Heart right ventricle (tissue), 16 donors: Measurements from ENCODE around the gene MYLK4. TPM values are rescaled to one million over a fixed set of nuclear protein-coding genes. Genes with fewer than 3 reads are reported as not detected.
A peak's percentile ranks its signal among the peaks of the same experiment; 100 is the strongest.

Experiments
- ATAC-seq, 8 donors: fragments of 200-7000 bp; cut with Tn5 transposase; one replicate each; pipeline ENCODE4 v1.9.1; 2020; ENCODE audit warnings: mild to moderate bottlenecking in 8 of 8, moderate library complexity in 8 of 8, moderate number of reproducible peaks in 1 of 8
- DNase-seq, 2 donors: peaks; one replicate each; pipeline ENCODE4 v3.0.0-alpha.2; 2020
- H3K27ac ChIP-seq, 10 donors: fragments of 200-600 bp; sonication (generic) in 2 of 10; one replicate each; pipeline versions ENCODE4 v1.5.0 to v1.8.0; 2020 to 2022; ENCODE audit warnings: mild to moderate bottlenecking in 3 of 10
- H3K27me3 ChIP-seq, 7 donors: fragments of 200-600 bp; one replicate each; pipeline ENCODE4 v1.8.0; 2021 to 2022; ENCODE audit warnings: mild to moderate bottlenecking in 2 of 7
- H3K36me3 ChIP-seq, 9 donors: fragments of 200-600 bp; sonication (generic) in 1 of 9; one replicate each; pipeline versions ENCODE4 v1.5.0 to v1.8.0; 2020 to 2022; ENCODE audit warnings: mild to moderate bottlenecking in 2 of 9
- H3K4me1 ChIP-seq, 9 donors: fragments of 200-600 bp; sonication (generic) in 1 of 9; one replicate each; pipeline versions ENCODE4 v1.5.0 to v1.8.0; 2020 to 2022; ENCODE audit warnings: mild to moderate bottlenecking in 4 of 9
- H3K4me3 ChIP-seq, 10 donors: fragments of 200-600 bp; sonication (generic) in 2 of 10; one replicate each; pipeline versions ENCODE4 v1.5.0 to v1.8.0; 2020 to 2022; ENCODE audit warnings: mild to moderate bottlenecking in 7 of 10, moderate library complexity in 2 of 10
- H3K9me3 ChIP-seq, 11 donors: fragments of 200-600 bp in 10 of 11; sonication (generic) in 2 of 11; one replicate each; pipeline versions ENCODE4 v1.5.0 to v1.8.0; 2013 to 2022; ENCODE audit warnings: mild to moderate bottlenecking in 2 of 11, control low read depth in 1 of 11, moderate library complexity in 1 of 11
- CTCF ChIP-seq, 9 donors: fragments of 200-600 bp; sonication (generic) in 2 of 9; IDR thresholded peaks; one replicate each; pipeline versions ENCODE4 v1.5.0 to v1.8.0; 2021 to 2022; ENCODE audit warnings: antibody characterized with exemption in 9 of 9, mild to moderate bottlenecking in 5 of 9, moderate library complexity in 1 of 9
- WGBS, 2 donors: extraction: QIAGEN DNeasy Blood & Tissue Kit; methylation state at CpG; one replicate each; pipeline ENCODE4 v1.1.7; 2013; ENCODE audit warnings: inconsistent platforms in 1 of 2; 5-methylcytosine and 5-hydroxymethylcytosine counted together
- intact Hi-C, 10 donors: fragments of 100-400 bp; cut with DNase I; formaldehyde crosslinking; loops; one replicate each; pipeline versions ENCODE4 v1.11.1 to v1.14.2; 2022
- polyA plus RNA-seq, 2 donors: library from polyadenylated mRNA; stranded (reverse); fragments of 200-250 nt; gene quantifications; one replicate each; pipeline ENCODE4 v1.2.3, GENCODE V29; 2013
- total RNA-seq, 10 donors: library from RNA; stranded (reverse); fragmentation: NEBNext Ultra II Directional in 3 of 10; extraction: Animal tissue kit (Norgen Biotek cat#: 25700) in 3 of 10; gene quantifications; one replicate each; pipeline versions ENCODE4 v1.2.1 to v1.2.4, GENCODE V29; 2021 to 2023
- donor health status: Arrhythmogenic right ventricular cardiomyopathy.
- donor health status: ischemic (EF 13 %, LVEDD 7.1; RV severe dilation, severe dysfunction).
- donor health status: healthy with polysubstance abuse.
- donor health status: DM: no; HTN: yes; CAD: no.
- donor health status: DM: no; HTN: no; CAD: no.
- donor health status: ischemic (EF 25% LVEDD 6.9; RV normal size, moderate dysfunction).
- donor health status: ischemic (EF 25% LVEDD 5.7; RV mildly dilated, moderate dysfunction).
- donor health status: healthy.
- donor health status: DM: yes; HTN: yes; CAD: no.
- donor health status: Ischemic cardiomyopathy.
- donor health status: ischemic (EF 35%, LVEDD 5.7; RV mildly dilated, moderate dysfunction).
- donor health status: nonischemic (EF 11% LVEDD 7.7; RV severe dilation, severe dysfunction).
- donor health status: DM: yes; HTN: yes; CAD: no.
- donor health status: PGD.
- donor health status: ischemic (EF 29% LVEDD 5.4; RV normal size, mild dysfunction).
- donor health status: nonischemic (EF 23%, LVEDD 6.1; RV moderate dilation, normal function).

The MYLK4 gene
- total and polyA plus RNA-seq, 12 donors: 0.13 to 2.5 (median 0.92) TPM

GRCh38 chr6:2772840-2773239 lies 22.1 kb upstream of the MYLK4 start:
- H3K27ac ChIP-seq: peak overlapping the region in 1 of 10 donors; percentile 12
- H3K9me3 ChIP-seq: no peaks in the 10 kb centered on the region
- no peaks in the 10 kb centered on the region for H3K27me3 ChIP-seq
- ATAC-seq (peak in 4 of 8 donors; percentile 12 to 54 (median 24)), DNase-seq (no peak)
- no peak overlapping the region for H3K4me3 ChIP-seq
- no peak for TF ChIP-seq CTCF (IDR thresholded peaks at IDR 0.05)
- WGBS, 2 donors: 44 to 68% methylated on average over 3 of the region's 3 CpGs
- intact Hi-C loops: no loop called here
- H3K4me1 ChIP-seq: peaks cover 0 to 94% (median 66%) of the 10 kb centered on the region in 9 donors
- H3K36me3 ChIP-seq: peaks cover 0 to 67% (median 8%) of the 10 kb centered on the region in 9 donors

GRCh38 chr6:2771079-2771478 lies 20.4 kb upstream of the MYLK4 start:
- no peak for DNase-seq
- ATAC-seq: peak in 1 of 8 donors; percentile 27
- peaks cover 0 to 60% (median 8%) of the 10 kb centered on the region in 9 donors for H3K36me3 ChIP-seq
- WGBS, 2 donors: 66 to 75% methylated on average over 4 of the region's 4 CpGs
- no peak overlapping the region for H3K4me3 ChIP-seq
- peaks cover 2 to 90% (median 75%) of the 10 kb centered on the region in 9 donors for H3K4me1 ChIP-seq
- intact Hi-C loops: no loop called here
- H3K9me3 ChIP-seq: no peaks in the 10 kb centered on the region
- peak overlapping the region in 3 of 10 donors; percentile 18 to 97 (median 91) for H3K27ac ChIP-seq
- TF ChIP-seq CTCF (IDR thresholded peaks at IDR 0.05): no peak
- no peaks in the 10 kb centered on the region for H3K27me3 ChIP-seq

GRCh38 chr6:2770171-2770570 lies 19.4 kb upstream of the MYLK4 start:
- DNase-seq (peak; percentile 79 to 80), ATAC-seq (peak in 6 of 8 donors; percentile 14 to 64 (median 44))
- TF ChIP-seq CTCF (IDR thresholded peaks at IDR 0.05): no peak
- no peaks in the 10 kb centered on the region for H3K27me3 ChIP-seq
- intact Hi-C loops: no loop called here
- peak overlapping the region in 7 of 10 donors; percentile 3 to 39 (median 21) for H3K4me3 ChIP-seq
- H3K27ac ChIP-seq: peak overlapping the region in 9 of 10 donors; percentile 0 to 97 (median 46)
- no peaks in the 10 kb centered on the region for H3K9me3 ChIP-seq
- H3K4me1 ChIP-seq: peaks cover 2 to 82% (median 74%) of the 10 kb centered on the region in 9 donors
- WGBS, 2 donors: 16 to 29% methylated on average over 13 of the region's 13 CpGs
- peaks cover 0 to 52% (median 8%) of the 10 kb centered on the region in 9 donors for H3K36me3 ChIP-seq

DNA sequence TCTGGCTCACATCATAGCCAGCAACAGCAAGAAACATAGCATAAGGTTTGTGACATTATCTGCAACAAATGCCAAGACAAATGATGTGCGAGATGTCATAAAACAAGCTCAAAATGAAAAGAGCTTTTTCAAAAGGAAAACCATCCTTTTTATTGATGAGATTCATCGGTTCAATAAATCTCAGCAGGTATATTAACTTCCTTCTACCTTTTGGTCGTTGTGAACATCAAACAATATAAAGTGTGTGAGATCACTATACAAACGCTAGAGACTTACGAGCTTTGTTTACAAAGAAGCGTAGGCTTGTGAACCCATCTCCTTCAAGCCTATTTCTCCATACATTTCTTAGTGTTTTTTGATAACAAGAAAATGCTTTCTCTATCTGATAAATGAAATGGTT lies 18.0 kb upstream of the MYLK4 start:
- no peak for DNase-seq
- Histone ChIP-seq H3K27ac (peak overlapping the region in 6 of 10 donors; percentile 6 to 97 (median 94)), H3K4me3 (peak overlapping the region in 6 of 10 donors; percentile 69 to 92 (median 83)), H3K27me3 (no peaks in the 10 kb centered on the region), H3K9me3 (no peaks in the 10 kb centered on the region), H3K36me3 (peaks cover 0 to 37% (median 0%) of the 10 kb centered on the region in 9 donors), H3K4me1 (peaks cover 2 to 78% (median 69%) of the 10 kb centered on the region in 9 donors)
- no peak for TF ChIP-seq CTCF (IDR thresholded peaks at IDR 0.05)
- intact Hi-C loops: loop anchor here in 1 of 10 donors (5.0 kb wide), 1 partner anchor 219 kb away; no protein-coding TSS in a partner anchor
- no peak for ATAC-seq
- WGBS, 2 donors: 49 to 50% methylated on average over 6 of the region's 6 CpGs
